Measurements from ENCODE around the gene INHBA. TPM values are rescaled to one million over a fixed set of nuclear protein-coding genes. Genes with fewer than 3 reads are reported as not detected.

Gene INHBA
- total and polyA plus RNA-seq, 9 of the 15 experiments (the other 6 are each of a cell fraction or from before 2014, with no cell fraction given): 0.02 to 0.04 TPM; not detected in 7

DNA sequence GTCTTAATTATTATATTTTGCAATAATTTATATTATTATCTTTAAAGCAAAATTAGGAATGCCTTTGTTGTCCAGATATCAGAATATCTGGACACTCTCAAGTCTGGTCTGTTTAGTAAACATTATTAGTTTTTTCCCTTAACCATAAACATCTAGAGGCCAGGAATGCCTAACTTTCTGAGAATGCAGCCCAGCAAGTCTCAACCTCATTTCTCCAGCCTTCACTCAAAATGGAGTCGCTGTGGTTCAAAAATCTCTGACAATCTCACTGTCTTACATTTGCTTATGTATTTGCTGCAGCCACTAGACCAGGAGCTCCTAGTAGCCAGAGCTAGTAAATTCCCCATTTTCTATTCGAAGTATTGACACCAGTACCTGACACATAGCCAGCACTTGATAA, 49.7 kb upstream of the INHBA start:
- ChIA-PET POLR2A (no interaction called here), CTCF (ENCODE audit: low intra/inter-chr PET ratio) (no interaction called here)
- Histone ChIP-seq H3K4me1 (replicated peaks in 1 of 2; ENCODE audit: control insufficient read depth in 2 of 2, insufficient read depth in 2 of 2, low read length in 2 of 2) (no peaks in the 10 kb centered on the region), H3K9me1 (ENCODE audit: control insufficient read depth, insufficient read depth, low read length) (no peaks in the 10 kb centered on the region), H3K27me3 (ENCODE audit: control insufficient read depth in 2 of 2, insufficient read depth in 2 of 2, low read length in 2 of 2) (no peaks in the 10 kb centered on the region), H3K36me3 (ENCODE audit: control insufficient read depth, insufficient read depth, low read length) (no peaks in the 10 kb centered on the region), H3K9ac (ENCODE audit: insufficient read depth in 1 of 2, low read depth in 2 of 2, low read length in 2 of 2) (no peak overlapping the region), H4K20me1 (replicated peaks; ENCODE audit: control insufficient read depth, insufficient read depth, low read length) (no peaks in the 10 kb centered on the region), H3K4me3 (no peak overlapping the region), H3K27ac (ENCODE audit: extremely low read depth, low read depth, low read length) (no peak overlapping the region), H2AFZ (ENCODE audit: low read depth, low read length) (no peak overlapping the region), H3K79me2 (ENCODE audit: control insufficient read depth, insufficient read depth, low read length) (no peaks in the 10 kb centered on the region), H3K4me2 (ENCODE audit: insufficient read depth, low read length) (no peak overlapping the region), H3K9me3 (replicated peaks; ENCODE audit: control insufficient read depth, insufficient read depth, low read depth, low read length) (no peaks in the 10 kb centered on the region)
- FAIRE-seq (no peak), ATAC-seq (no peak), DNase-seq (ENCODE audit: extremely low read depth in 1 of 4, low spot score in 3 of 4) (no peak)
- intact Hi-C loops (cut with micrococcal nuclease) (no loop called here), in situ Hi-C loops (cut with MboI) (no loop called here)
- BruUV-seq (replicated peaks): no TSS peak
- 3% methylated on average over 2 of the region's 2 CpGs for WGBS (ENCODE audit: insufficient coverage, low coverage, missing lambda C conversion rate)
- TF ChIP-seq SIRT6 (IDR thresholded peaks at IDR 0.05; ENCODE audit: low read depth, low read length) (no peak), CREB3L1 (IDR thresholded peaks at IDR 0.05; ENCODE audit: borderline replicate concordance, low read depth) (no peak), SMC3 (conservative IDR thresholded peaks at IDR 0.05; ENCODE audit: insufficient read depth, low read depth, low read length) (no peak), ZNF184 (CRISPR knock-in tag; IDR thresholded peaks at IDR 0.05) (no peak), ZNF398 (CRISPR knock-in tag; IDR thresholded peaks at IDR 0.05) (no peak), ARNT (IDR thresholded peaks at IDR 0.05) (no peak), MNT (conservative IDR thresholded peaks at IDR 0.05) (no peak), NR1H2 (CRISPR knock-in tag; IDR thresholded peaks at IDR 0.05) (no peak), MYC (IDR thresholded peaks at IDR 0.05; ENCODE audit: low read depth, low read length) (no peak), MYC (CRISPR knock-in tag; IDR thresholded peaks at IDR 0.05; ENCODE audit: borderline replicate concordance, low read depth) (no peak), ZNF561 (CRISPR knock-in tag; conservative IDR thresholded peaks at IDR 0.05) (no peak), ELK1 (CRISPR knock-in tag; IDR thresholded peaks at IDR 0.05) (no peak)
- TF ChIP-seq, protein P1, sequence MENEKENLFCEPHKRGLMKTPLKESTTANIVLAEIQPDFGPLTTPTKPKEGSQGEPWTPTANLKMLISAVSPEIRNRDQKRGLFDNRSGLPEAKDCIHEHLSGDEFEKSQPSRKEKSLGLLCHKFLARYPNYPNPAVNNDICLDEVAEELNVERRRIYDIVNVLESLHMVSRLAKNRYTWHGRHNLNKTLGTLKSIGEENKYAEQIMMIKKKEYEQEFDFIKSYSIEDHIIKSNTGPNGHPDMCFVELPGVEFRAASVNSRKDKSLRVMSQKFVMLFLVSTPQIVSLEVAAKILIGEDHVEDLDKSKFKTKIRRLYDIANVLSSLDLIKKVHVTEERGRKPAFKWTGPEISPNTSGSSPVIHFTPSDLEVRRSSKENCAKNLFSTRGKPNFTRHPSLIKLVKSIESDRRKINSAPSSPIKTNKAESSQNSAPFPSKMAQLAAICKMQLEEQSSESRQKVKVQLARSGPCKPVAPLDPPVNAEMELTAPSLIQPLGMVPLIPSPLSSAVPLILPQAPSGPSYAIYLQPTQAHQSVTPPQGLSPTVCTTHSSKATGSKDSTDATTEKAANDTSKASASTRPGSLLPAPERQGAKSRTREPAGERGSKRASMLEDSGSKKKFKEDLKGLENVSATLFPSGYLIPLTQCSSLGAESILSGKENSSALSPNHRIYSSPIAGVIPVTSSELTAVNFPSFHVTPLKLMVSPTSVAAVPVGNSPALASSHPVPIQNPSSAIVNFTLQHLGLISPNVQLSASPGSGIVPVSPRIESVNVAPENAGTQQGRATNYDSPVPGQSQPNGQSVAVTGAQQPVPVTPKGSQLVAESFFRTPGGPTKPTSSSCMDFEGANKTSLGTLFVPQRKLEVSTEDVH (IDR thresholded peaks at IDR 0.05; ENCODE audit: low read depth, partially characterized antibody): no peak
